Astrocyte (in vitro differentiated cells and primary cell): ENCODE results near the gene ELANE. TPM values are rescaled to one million over a fixed set of nuclear protein-coding genes. Genes with fewer than 3 reads are reported as not detected.
A peak's percentile ranks its signal among the peaks of the same experiment; 100 is the strongest.

Source experiments
- DNase-seq: peaks from one replicate; pipeline ENCODE4 v3.0.0-alpha.2; 2010; ENCODE audit warnings: low read depth
- FAIRE-seq: peaks from 2 replicates; lab custom pipeline; 2011; peaks lifted over from hg19 to GRCh38; lab: Jason Lieb, UNC
- H2AFZ ChIP-seq: 2 replicates; pipeline ENCODE4 v1.6.0; 2012; ENCODE audit warnings: low read depth, low read length, inconsistent platforms
- H3K27ac ChIP-seq: 2 replicates; pipeline ENCODE4 v1.5.1; 2011; ENCODE audit warnings: low read depth, low read length, inconsistent platforms
- H3K27me3 ChIP-seq: 2 replicates; pipeline ENCODE4 v1.6.0; 2011; ENCODE audit warnings: low read length, inconsistent platforms; ENCODE audit not compliant: insufficient read depth
- H3K36me3 ChIP-seq: 2 replicates; pipeline ENCODE4 v1.5.1; 2011; ENCODE audit warnings: low read length, inconsistent platforms; ENCODE audit not compliant: insufficient read depth
- H3K4me1 ChIP-seq: 2 replicates; pipeline ENCODE4 v1.5.1; 2011; ENCODE audit warnings: low read length, inconsistent platforms; ENCODE audit not compliant: insufficient read depth
- H3K4me2 ChIP-seq: 2 replicates; pipeline ENCODE4 v1.6.0; 2012; ENCODE audit warnings: low read length, inconsistent platforms
- H3K4me3 ChIP-seq: 2 replicates; pipeline ENCODE4 v1.5.1; 2011; ENCODE audit warnings: low read depth, mild to moderate bottlenecking, low read length, inconsistent platforms; ENCODE audit not compliant: insufficient read depth
- H3K79me2 ChIP-seq: 2 replicates; pipeline ENCODE4 v1.6.0; 2012; ENCODE audit warnings: mild to moderate bottlenecking, low read length, inconsistent platforms; ENCODE audit not compliant: insufficient read depth
- H3K9ac ChIP-seq: 2 replicates; pipeline ENCODE4 v1.6.0; 2012; ENCODE audit warnings: mild to moderate bottlenecking, low read length, inconsistent platforms
- H3K9me3 ChIP-seq: 2 replicates; pipeline ENCODE4 v1.5.1; 2012; ENCODE audit warnings: low read depth, mild to moderate bottlenecking, low read length, inconsistent platforms; ENCODE audit not compliant: insufficient read depth
- H4K20me1 ChIP-seq: 2 replicates; pipeline ENCODE4 v1.6.0; 2012; ENCODE audit warnings: low read length, inconsistent platforms; ENCODE audit not compliant: insufficient read depth
- H3K27ac Mint-ChIP-seq: one replicate; pipeline ENCODE4 v1.8.0; 2021; ENCODE audit warnings: mild to moderate bottlenecking, mixed read lengths; ENCODE audit not compliant: unreplicated experiment
- H3K27me3 Mint-ChIP-seq: one replicate; pipeline ENCODE4 v1.8.0; 2021; ENCODE audit warnings: low read depth, mixed read lengths; ENCODE audit not compliant: unreplicated experiment
- H3K36me3 Mint-ChIP-seq: one replicate; pipeline ENCODE4 v1.8.0; 2021; ENCODE audit warnings: low read depth, mixed read lengths; ENCODE audit not compliant: unreplicated experiment
- H3K4me1 Mint-ChIP-seq: one replicate; pipeline ENCODE4 v1.8.0; 2021; ENCODE audit warnings: low read depth, mixed read lengths; ENCODE audit not compliant: unreplicated experiment
- H3K4me3 Mint-ChIP-seq: one replicate; pipeline ENCODE4 v1.8.0; 2021; ENCODE audit warnings: mild to moderate bottlenecking, moderate library complexity, mixed read lengths; ENCODE audit not compliant: unreplicated experiment
- H3K9me3 Mint-ChIP-seq: one replicate; pipeline ENCODE4 v1.8.0; 2021; ENCODE audit warnings: mild to moderate bottlenecking, mixed read lengths; ENCODE audit not compliant: unreplicated experiment
- EZH2 ChIP-seq: IDR thresholded peaks from 2 replicates; pipeline ENCODE4 v1.6.1; 2012; ENCODE audit warnings: mild to moderate bottlenecking, low read length, inconsistent platforms; ENCODE audit not compliant: insufficient read depth
- total RNA-seq: library from RNA; stranded (reverse); gene quantifications from 2 replicates; pipeline ENCODE4 v1.2.1, GENCODE V29; 2021
- TF ChIP-seq, protein P1 (sequence below): IDR thresholded peaks from 2 replicates; pipeline ENCODE4 v1.5.1; 2011; ENCODE audit warnings: low read depth, mild to moderate bottlenecking, inconsistent platforms, low read length, moderate library complexity; ENCODE audit not compliant: insufficient read depth

The ELANE gene
- total RNA-seq, 1 donor from 2014 or later: not detected

DNA sequence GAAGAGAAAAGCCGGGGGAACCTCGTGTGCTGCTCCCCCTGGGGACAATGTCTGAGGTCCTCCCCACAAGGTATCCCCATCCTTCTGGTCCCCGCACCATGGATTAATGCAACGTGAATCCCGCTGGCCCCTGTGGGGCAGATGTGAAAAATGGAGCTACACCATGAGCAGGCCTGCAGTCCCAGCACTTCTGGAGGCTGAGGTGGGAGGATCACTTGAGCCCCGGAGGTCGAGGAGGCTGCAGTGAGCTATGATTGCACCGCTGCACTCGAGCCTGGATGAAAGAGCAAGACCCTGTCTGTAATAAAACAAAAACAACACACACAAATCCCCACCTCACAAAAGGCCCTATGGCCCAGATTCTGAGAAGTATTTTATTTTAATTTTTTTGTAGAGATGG, 6.2 kb downstream of the ELANE start:
- no peaks in the 10 kb centered on the region for H3K36me3 ChIP-seq
- H3K9ac ChIP-seq: no peak overlapping the region
- H3K27ac Mint-ChIP-seq: no peak overlapping the region
- H3K4me1 ChIP-seq: no peaks in the 10 kb centered on the region
- no peak overlapping the region for H3K27ac ChIP-seq
- H3K36me3 Mint-ChIP-seq: no peaks in the 10 kb centered on the region
- FAIRE-seq: no peak
- H3K9me3 Mint-ChIP-seq: no peaks in the 10 kb centered on the region
- peaks cover 13% of the 10 kb centered on the region for H3K27me3 Mint-ChIP-seq
- H3K9me3 ChIP-seq: no peaks in the 10 kb centered on the region
- no peak for TF ChIP-seq EZH2
- TF ChIP-seq, protein P1, sequence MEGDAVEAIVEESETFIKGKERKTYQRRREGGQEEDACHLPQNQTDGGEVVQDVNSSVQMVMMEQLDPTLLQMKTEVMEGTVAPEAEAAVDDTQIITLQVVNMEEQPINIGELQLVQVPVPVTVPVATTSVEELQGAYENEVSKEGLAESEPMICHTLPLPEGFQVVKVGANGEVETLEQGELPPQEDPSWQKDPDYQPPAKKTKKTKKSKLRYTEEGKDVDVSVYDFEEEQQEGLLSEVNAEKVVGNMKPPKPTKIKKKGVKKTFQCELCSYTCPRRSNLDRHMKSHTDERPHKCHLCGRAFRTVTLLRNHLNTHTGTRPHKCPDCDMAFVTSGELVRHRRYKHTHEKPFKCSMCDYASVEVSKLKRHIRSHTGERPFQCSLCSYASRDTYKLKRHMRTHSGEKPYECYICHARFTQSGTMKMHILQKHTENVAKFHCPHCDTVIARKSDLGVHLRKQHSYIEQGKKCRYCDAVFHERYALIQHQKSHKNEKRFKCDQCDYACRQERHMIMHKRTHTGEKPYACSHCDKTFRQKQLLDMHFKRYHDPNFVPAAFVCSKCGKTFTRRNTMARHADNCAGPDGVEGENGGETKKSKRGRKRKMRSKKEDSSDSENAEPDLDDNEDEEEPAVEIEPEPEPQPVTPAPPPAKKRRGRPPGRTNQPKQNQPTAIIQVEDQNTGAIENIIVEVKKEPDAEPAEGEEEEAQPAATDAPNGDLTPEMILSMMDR: no peak
- no peak overlapping the region for H3K4me3 ChIP-seq
- H3K27me3 ChIP-seq: peaks cover 3% of the 10 kb centered on the region
- H3K4me1 Mint-ChIP-seq: no peaks in the 10 kb centered on the region
- no peak overlapping the region for H2AFZ ChIP-seq
- no peak for DNase-seq
- H3K4me2 ChIP-seq: no peak overlapping the region
- H3K79me2 ChIP-seq: no peaks in the 10 kb centered on the region
- peaks cover under 1% of the 10 kb centered on the region for H4K20me1 ChIP-seq
- no peak overlapping the region for H3K4me3 Mint-ChIP-seq

DNA sequence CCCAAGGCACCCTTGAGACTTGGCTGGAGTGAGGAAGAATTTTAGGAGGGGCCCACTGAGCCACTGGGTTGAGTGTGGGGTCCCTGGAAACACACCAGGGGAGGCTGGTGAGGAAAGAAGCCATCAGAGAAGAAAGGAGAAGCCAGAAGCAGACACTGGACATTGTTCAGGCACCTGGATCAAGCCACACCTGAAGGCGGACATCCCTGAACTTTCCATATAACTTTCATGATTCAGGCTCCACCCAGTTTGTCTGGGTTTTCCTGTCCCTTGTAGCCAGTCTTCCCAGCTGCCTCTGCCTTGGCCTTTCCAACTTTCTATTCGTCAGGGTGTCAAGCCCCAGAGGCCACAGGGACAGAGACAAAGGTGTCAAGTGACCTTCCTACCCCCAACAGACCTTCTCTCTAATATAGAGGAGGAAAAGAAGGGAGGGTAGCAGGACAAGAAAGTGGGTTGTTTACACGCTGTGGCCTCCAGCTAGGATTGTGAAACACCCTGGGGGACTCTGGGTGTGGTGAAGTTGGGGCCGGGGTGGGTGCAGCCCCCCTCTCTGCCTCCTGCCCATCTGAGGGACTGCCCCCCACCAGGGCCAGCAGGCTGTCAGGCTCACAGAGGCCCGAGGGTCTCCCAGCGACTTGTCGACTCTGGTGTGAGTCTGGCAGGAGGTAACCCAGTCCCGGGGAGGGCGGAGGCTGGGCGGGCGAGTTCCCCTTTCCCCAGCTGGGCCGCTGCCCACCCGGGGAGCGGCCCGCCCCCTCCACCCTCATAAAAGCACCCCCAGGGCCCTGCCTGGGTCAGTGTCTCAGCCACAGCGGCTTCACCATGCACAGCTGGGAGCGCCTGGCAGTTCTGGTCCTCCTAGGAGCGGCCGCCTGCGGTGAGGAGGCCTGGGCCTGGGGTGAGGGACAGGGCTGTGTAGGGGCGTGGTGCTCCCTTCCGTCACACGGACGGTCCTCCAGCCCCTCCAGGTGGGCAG, 7.1 kb downstream of the ELANE start, which contains the start of gene CFD:
Gene CFD (plus strand): TSS at position 797 of the 976 bp plus-strand sequence. CDS start 26 bp downstream, at position 823.
- H4K20me1 ChIP-seq: peaks cover 3% of the 10 kb centered on the region
- Mint-ChIP-seq H3K36me3 (no peaks in the 10 kb centered on the region), H3K4me3 (peak within 1 kb of the TSS; percentile 34), H3K27ac (no peak within 1 kb of the TSS), H3K4me1 (no peaks in the 10 kb centered on the region), H3K9me3 (no peaks in the 10 kb centered on the region), H3K27me3 (peaks cover 13% of the 10 kb centered on the region)
- no peak within 1 kb of the TSS for H3K9ac ChIP-seq
- H3K4me3 ChIP-seq: peak within 1 kb of the TSS; percentile 10
- DNase-seq: no peak
- peak within 1 kb of the TSS; percentile 47 for H2AFZ ChIP-seq
- no peak within 1 kb of the TSS for H3K27ac ChIP-seq
- TF ChIP-seq EZH2: peak; percentile 19
- TF ChIP-seq, protein P1: no peak
- H3K36me3 ChIP-seq: no peaks in the 10 kb centered on the region
- H3K4me2 ChIP-seq: peak within 1 kb of the TSS; percentile 60
- no peak for FAIRE-seq
- peaks cover 3% of the 10 kb centered on the region for H3K27me3 ChIP-seq
- no peaks in the 10 kb centered on the region for H3K4me1 ChIP-seq
- no peaks in the 10 kb centered on the region for H3K79me2 ChIP-seq
- H3K9me3 ChIP-seq: no peaks in the 10 kb centered on the region
